ENCODE data around the gene FARP1. TPM values are rescaled to one million over a fixed set of nuclear protein-coding genes. Genes with fewer than 3 reads are reported as not detected.
A peak's percentile ranks its signal among the peaks of the same experiment; 100 is the strongest.

FARP1 gene
- total and polyA plus RNA-seq, 2 of the 13 experiments (the other 11 are each of a cell fraction or from before 2014, with no cell fraction given) = 70.6 to 126 TPM

DNA sequence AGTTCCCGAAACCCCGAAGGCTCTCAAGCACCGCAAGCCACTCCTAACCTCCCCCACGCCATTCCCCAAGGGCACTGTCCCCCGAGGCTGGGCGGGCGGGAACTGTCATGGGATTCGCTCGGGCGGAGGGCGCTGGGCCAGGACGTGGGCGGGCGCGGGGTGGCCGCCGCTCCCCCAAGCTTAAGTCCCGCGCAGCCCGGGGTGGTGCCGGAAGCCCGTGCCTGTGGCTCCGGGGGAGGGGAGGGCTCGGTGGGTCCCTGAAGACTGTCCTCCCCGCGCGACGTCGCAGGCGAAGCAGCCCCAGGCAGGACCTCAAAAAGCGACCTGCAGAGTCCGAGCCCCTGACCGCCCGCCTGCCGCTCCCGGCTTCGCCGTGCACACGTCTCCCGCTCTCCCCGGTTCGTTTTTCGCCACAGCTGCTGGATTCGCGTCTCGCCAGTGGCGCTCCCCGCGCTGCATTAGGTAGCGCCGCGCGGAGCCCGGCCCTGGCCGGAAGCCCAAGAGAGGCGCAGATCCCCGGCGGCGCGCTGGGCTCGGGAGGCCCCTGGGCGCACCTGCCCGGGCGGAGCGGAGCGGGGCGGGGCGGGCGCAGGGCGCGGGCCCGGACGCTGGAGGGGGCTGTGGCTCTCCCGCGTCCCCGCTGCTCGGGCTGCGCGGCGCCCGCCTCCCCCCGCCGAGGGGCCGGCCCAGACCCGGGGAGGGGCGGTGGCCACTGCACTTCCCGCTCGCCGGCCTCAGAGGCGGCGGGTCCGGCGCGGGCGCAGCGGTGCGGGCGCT is at the start of gene FARP1 (continued):
- TF ChIP-seq ZNF383 (CRISPR knock-in tag; IDR thresholded peaks at IDR 0.05; ENCODE audit: borderline replicate concordance) = peak; percentile 96; the same call in 1 of the 2 replicates
- TF ChIP-seq, protein P1, sequence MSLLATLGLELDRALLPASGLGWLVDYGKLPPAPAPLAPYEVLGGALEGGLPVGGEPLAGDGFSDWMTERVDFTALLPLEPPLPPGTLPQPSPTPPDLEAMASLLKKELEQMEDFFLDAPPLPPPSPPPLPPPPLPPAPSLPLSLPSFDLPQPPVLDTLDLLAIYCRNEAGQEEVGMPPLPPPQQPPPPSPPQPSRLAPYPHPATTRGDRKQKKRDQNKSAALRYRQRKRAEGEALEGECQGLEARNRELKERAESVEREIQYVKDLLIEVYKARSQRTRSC (CRISPR knock-in tag; IDR thresholded peaks at IDR 0.05; ENCODE audit: low read depth) = peak; percentile 75; the same call in 1 of the 2 replicates
- TF ChIP-seq KLF12 (CRISPR knock-in tag; IDR thresholded peaks at IDR 0.05; ENCODE audit: borderline replicate concordance) = peak; percentile 50
- TF ChIP-seq ZSCAN22 (CRISPR knock-in tag; IDR thresholded peaks at IDR 0.05) = peak; percentile 66; the same call in 1 of the 2 replicates
- TF ChIP-seq ZNF143 (CRISPR knock-in tag; IDR thresholded peaks at IDR 0.05) = no peak
- TF ChIP-seq TSC22D2 (CRISPR knock-in tag; IDR thresholded peaks at IDR 0.05; ENCODE audit: borderline replicate concordance) = no peak
- TF ChIP-seq EP300 (IDR thresholded peaks at IDR 0.05; ENCODE audit: low read depth in 2 of 2, low read length in 2 of 2) = peak in 1 of 2 experiments; percentile 4; a peak in 1 of 4 replicates
- no peak for TF ChIP-seq EP300 (CRISPR knock-in tag; IDR thresholded peaks at IDR 0.05; ENCODE audit: borderline replicate concordance)
- TF ChIP-seq FOXA3 (CRISPR knock-in tag; IDR thresholded peaks at IDR 0.05) = no peak
- peak; percentile 93; the same call in 1 of the 2 replicates for TF ChIP-seq ZNF510 (CRISPR knock-in tag; IDR thresholded peaks at IDR 0.05; ENCODE audit: low read depth)
- TF ChIP-seq IRF2 (CRISPR knock-in tag; IDR thresholded peaks at IDR 0.05) = peak; percentile 58; the same call in 1 of the 2 replicates
- TF ChIP-seq ARNT (IDR thresholded peaks at IDR 0.05) = no peak
- TF ChIP-seq LCORL (IDR thresholded peaks at IDR 0.05) = no peak
- TF ChIP-seq LCORL (CRISPR knock-in tag; IDR thresholded peaks at IDR 0.05) = peak; percentile 71
- TF ChIP-seq RERE (CRISPR knock-in tag; IDR thresholded peaks at IDR 0.05; ENCODE audit: low read depth) = no peak
- TF ChIP-seq ZNF234 (CRISPR knock-in tag; conservative IDR thresholded peaks at IDR 0.05) = no peak
- TF ChIP-seq SP5 (CRISPR knock-in tag; IDR thresholded peaks at IDR 0.05; ENCODE audit: borderline replicate concordance, low read depth) = peak; percentile 33
- no peak for TF ChIP-seq ZSCAN25 (CRISPR knock-in tag; IDR thresholded peaks at IDR 0.05)
- TF ChIP-seq, protein P2, sequence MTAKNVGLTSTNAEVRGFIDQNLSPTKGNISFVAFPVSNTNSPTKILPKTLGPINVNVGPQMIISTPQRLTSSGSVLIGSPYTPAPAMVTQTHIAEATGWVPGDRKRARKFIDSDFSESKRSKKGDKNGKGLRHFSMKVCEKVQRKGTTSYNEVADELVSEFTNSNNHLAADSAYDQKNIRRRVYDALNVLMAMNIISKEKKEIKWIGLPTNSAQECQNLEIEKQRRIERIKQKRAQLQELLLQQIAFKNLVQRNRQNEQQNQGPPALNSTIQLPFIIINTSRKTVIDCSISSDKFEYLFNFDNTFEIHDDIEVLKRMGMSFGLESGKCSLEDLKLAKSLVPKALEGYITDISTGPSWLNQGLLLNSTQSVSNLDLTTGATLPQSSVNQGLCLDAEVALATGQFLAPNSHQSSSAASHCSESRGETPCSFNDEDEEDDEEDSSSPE (CRISPR knock-in tag; IDR thresholded peaks at IDR 0.05) = peak; percentile 79
- no peak for TF ChIP-seq KLF11 (CRISPR knock-in tag; IDR thresholded peaks at IDR 0.05)
- TF ChIP-seq, protein P3, sequence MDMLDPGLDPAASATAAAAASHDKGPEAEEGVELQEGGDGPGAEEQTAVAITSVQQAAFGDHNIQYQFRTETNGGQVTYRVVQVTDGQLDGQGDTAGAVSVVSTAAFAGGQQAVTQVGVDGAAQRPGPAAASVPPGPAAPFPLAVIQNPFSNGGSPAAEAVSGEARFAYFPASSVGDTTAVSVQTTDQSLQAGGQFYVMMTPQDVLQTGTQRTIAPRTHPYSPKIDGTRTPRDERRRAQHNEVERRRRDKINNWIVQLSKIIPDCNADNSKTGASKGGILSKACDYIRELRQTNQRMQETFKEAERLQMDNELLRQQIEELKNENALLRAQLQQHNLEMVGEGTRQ (IDR thresholded peaks at IDR 0.05; ENCODE audit: low read depth, low read length) = no peak
- TF ChIP-seq, protein P3 (CRISPR knock-in tag; IDR thresholded peaks at IDR 0.05; ENCODE audit: borderline replicate concordance) = no peak

Data from HepG2 (cell line).